RWPE1 (cell line): ENCODE results near the gene DPH2.

ENCODE experiments used
- CTCF ChIA-PET: fragments of 350-600 bp; sonication (Branson Sonifier 250); formaldehyde crosslinking; extraction: SDS; loops from one replicate; lab custom pipeline; 2021; lab: Yijun Ruan, JAX
- POLR2A ChIA-PET: fragments of 400-600 bp; formaldehyde crosslinking; extraction: SDS; loops from one replicate; lab custom pipeline; 2020; ENCODE audit warnings: antibody characterized with exemption; ENCODE audit not compliant: low non-redundant PET; lab: Yijun Ruan, JAX
- DNase-seq: peaks from one replicate; pipeline ENCODE4 v3.0.0; 2012; ENCODE audit warnings: low spot score
- H3K27ac ChIP-seq: fragments of 450-650 bp; 2 replicates; pipeline ENCODE4 v1.5.1; 2017
- CTCF ChIP-seq: fragments of 450-650 bp; conservative IDR thresholded peaks from 2 replicates; pipeline ENCODE4 v1.5.1; 2017; ENCODE audit warnings: low read depth, mild to moderate bottlenecking

The DPH2 gene

GRCh38 chr1:43969746-43970466 lies at the start of gene DPH2:
Gene DPH2, plus strand, starts transcription at chr1:43970010. Its CDS starts 166 bp downstream, at chr1:43970176.
- CTCF ChIA-PET, result interaction anchor here (0.6 to 1.1 kb wide), 4 partner anchors 10 to 34 kb away, joined by 3 read pairs; no protein-coding TSS in a partner anchor
- DNase-seq, result peak; percentile 98
- POLR2A ChIA-PET, result no interaction called here
- no peak for TF ChIP-seq CTCF
- H3K27ac ChIP-seq, result peak within 1 kb of the TSS; percentile 54

GRCh38 chr1:43921022-43921421 lies 48.8 kb upstream of the DPH2 start:
- no peak for DNase-seq
- TF ChIP-seq CTCF, result no peak
- peak overlapping the region; percentile 83 for H3K27ac ChIP-seq
- POLR2A ChIA-PET, result no interaction called here
- CTCF ChIA-PET, result interaction anchor here (0.6 to 1.0 kb wide), 3 partner anchors 127 to 158 kb away, joined by 3 to 4 read pairs (median 3); no protein-coding TSS in a partner anchor

GRCh38 chr1:43924516-43924915 lies 45.3 kb upstream of the DPH2 start:
- DNase-seq, result no peak
- ChIA-PET CTCF (interaction anchor here (0.6 kb wide), 2 partner anchors 10 to 104 kb away, joined by 3 to 5 read pairs; no protein-coding TSS in a partner anchor), POLR2A (no interaction called here)
- H3K27ac ChIP-seq, result peak overlapping the region; percentile 53
- no peak for TF ChIP-seq CTCF

GRCh38 chr1:43925846-43926245 lies 44.0 kb upstream of the DPH2 start:
- ChIA-PET CTCF (interaction anchor here (0.8 kb wide), 1 partner anchor 36 kb away, joined by 3 read pairs; no protein-coding TSS in a partner anchor), POLR2A (no interaction called here)
- peak overlapping the region; percentile 34 for H3K27ac ChIP-seq
- no peak for DNase-seq
- no peak for TF ChIP-seq CTCF

- ChIA-PET CTCF (interaction anchor here (0.6 to 1.5 kb wide), 6 partner anchors 15 to 167 kb away, joined by 3 to 8 read pairs (median 4); partner anchors contain the start of gene ATP6V0B), POLR2A (interaction anchor here (1.2 kb wide), 2 partner anchors 15 to 166 kb away, joined by 3 read pairs; no protein-coding TSS in a partner anchor)
- DNase-seq, result peak; percentile 66
- H3K27ac ChIP-seq, result peak overlapping the region; percentile 96
- peak; percentile 57 for TF ChIP-seq CTCF
Observed at GRCh38 chr1:43930168-43930948, 39.5 kb upstream of the DPH2 start.

- TF ChIP-seq CTCF, result no peak
- H3K27ac ChIP-seq, result peak overlapping the region; percentile 96
Observed at GRCh38 chr1:43930949-43931275, 38.9 kb upstream of the DPH2 start.

More at GRCh38 chr1:43930949-43931275, 38.9 kb upstream of the DPH2 start:
- POLR2A ChIA-PET, result interaction anchor here (1.2 kb wide), 2 partner anchors 15 to 167 kb away, joined by 3 read pairs; no protein-coding TSS in a partner anchor
- no peak for DNase-seq
- CTCF ChIA-PET, result interaction anchor here (0.6 to 1.5 kb wide), 6 partner anchors 15 to 167 kb away, joined by 3 to 8 read pairs (median 4); partner anchors contain the start of gene ATP6V0B
